ENCODE measurements around the gene CSRP1. TPM values are rescaled to one million over a fixed set of nuclear protein-coding genes. Genes with fewer than 3 reads are reported as not detected.

CSRP1 gene
- total and polyA plus RNA-seq, 9 of the 15 experiments (the other 6 are each of a cell fraction or from before 2014, with no cell fraction given), result 6.8 to 39.4 (median 23.7) TPM

GRCh38 chr1:201447903-201448871 is 58.7 kb downstream of the CSRP1 start (continued):
- no peak for TF ChIP-seq THRB (CRISPR knock-in tag; conservative IDR thresholded peaks at IDR 0.05)
- TF ChIP-seq ZNF347 (CRISPR knock-in tag; IDR thresholded peaks at IDR 0.05; ENCODE audit: low read depth), result no peak
- peak; percentile 10; the same call in 1 of the 2 replicates for TF ChIP-seq TEAD4 (IDR thresholded peaks at IDR 0.05; ENCODE audit: low read length)
- TF ChIP-seq TEAD4 (CRISPR knock-in tag; IDR thresholded peaks at IDR 0.05; ENCODE audit: borderline replicate concordance), result no peak
- TF ChIP-seq ZNF668 (CRISPR knock-in tag; IDR thresholded peaks at IDR 0.05), result no peak
- TF ChIP-seq SETDB1 (IDR thresholded peaks at IDR 0.05; ENCODE audit: low read length), result no peak
- TF ChIP-seq GABPB1 (CRISPR knock-in tag; IDR thresholded peaks at IDR 0.05), result peak; percentile 81
- 0 out of 2 replicates have a peak, but pooled peaks have one; percentile 19 for TF ChIP-seq ZNF740 (CRISPR knock-in tag; IDR thresholded peaks at IDR 0.05)
- TF ChIP-seq ZNF740 (tag; IDR thresholded peaks at IDR 0.05), result no peak
- no peak for TF ChIP-seq ZC3H11A (IDR thresholded peaks at IDR 0.05; ENCODE audit: low read depth, low read length)
- peak; percentile 64 for TF ChIP-seq SP1 (CRISPR knock-in tag; IDR thresholded peaks at IDR 0.05)
- TF ChIP-seq DIDO1 (tag; IDR thresholded peaks at IDR 0.05; ENCODE audit: low read depth), result no peak
- TF ChIP-seq FOXK2 (conservative IDR thresholded peaks at IDR 0.05 in 1 of 2, IDR thresholded peaks at IDR 0.05 in 1 of 2; ENCODE audit: low read depth in 2 of 2), result no peak
- peak; percentile 61 for TF ChIP-seq STAG1 (CRISPR knock-in tag; IDR thresholded peaks at IDR 0.05; ENCODE audit: borderline replicate concordance)
- no peak for TF ChIP-seq CEBPG (CRISPR knock-in tag; IDR thresholded peaks at IDR 0.05)
- TF ChIP-seq CEBPG (tag; conservative IDR thresholded peaks at IDR 0.05 in 1 of 2, IDR thresholded peaks at IDR 0.05 in 1 of 2), result peak in 1 of 2 experiments; percentile 68; a peak in 1 of 4 replicates
- TF ChIP-seq ZFP30 (CRISPR knock-in tag; IDR thresholded peaks at IDR 0.05; ENCODE audit: borderline replicate concordance), result no peak
- 0 out of 2 replicates have a peak, but pooled peaks have one; percentile 8 for TF ChIP-seq BHLHE40 (IDR thresholded peaks at IDR 0.05; ENCODE audit: low read length)
- TF ChIP-seq ZMIZ1 (IDR thresholded peaks at IDR 0.05; ENCODE audit: low read depth in 2 of 2, low read length in 2 of 2), result 0 out of 4 replicates have a peak, but pooled peaks of 1 of the 2 experiments have one; percentile 12
- TF ChIP-seq NFRKB (IDR thresholded peaks at IDR 0.05; ENCODE audit: low read depth), result no peak
- no peak for TF ChIP-seq NFE2L1 (tag; IDR thresholded peaks at IDR 0.05; ENCODE audit: borderline replicate concordance, low read depth)
- no peak for TF ChIP-seq BCOR (IDR thresholded peaks at IDR 0.05)
